D721Med (cell line): ENCODE data around the gene TERC.
"Not testable (repeated sequence)": the region's sequence is repeated elsewhere in the genome, so short reads cannot be mapped to it uniquely, and the experiment has no call there.

Source experiments
- DNase-seq: peaks from one replicate; pipeline ENCODE4 v3.0.0; 2011; ENCODE audit warnings: low spot score; ENCODE audit not compliant: insufficient read length
- FAIRE-seq: peaks from 2 replicates; lab custom pipeline; 2011; peaks lifted over from hg19 to GRCh38; lab: Jason Lieb, UNC
- CTCF ChIP-seq: IDR thresholded peaks from 2 replicates; pipeline ENCODE4 v1.5.1; 2012; ENCODE audit warnings: mild to moderate bottlenecking, control low read depth; ENCODE audit not compliant: insufficient read depth; ENCODE audit errors: missing control alignments

TERC gene

GRCh38 chr3:169754711-169755110, 10.1 kb downstream of the TERC start:
- no peak for TF ChIP-seq CTCF
- FAIRE-seq (no peak), DNase-seq (no peak)

GRCh38 chr3:169751875-169752274, 13.0 kb downstream of the TERC start:
- no peak for TF ChIP-seq CTCF
- FAIRE-seq (no peak), DNase-seq (no peak)

GRCh38 chr3:169750665-169751064, 14.2 kb downstream of the TERC start:
- DNase-seq (no peak), FAIRE-seq (no peak)
- TF ChIP-seq CTCF = no peak

- no peak for DNase-seq
- TF ChIP-seq CTCF = no peak
Measured at GRCh38 chr3:169748670-169749069, 16.2 kb downstream of the TERC start.

GRCh38 chr3:169746924-169747323, 17.9 kb downstream of the TERC start:
- DNase-seq (no peak), FAIRE-seq (no peak)
- TF ChIP-seq CTCF = no peak

More at GRCh38 chr3:169748670-169749069, 16.2 kb downstream of the TERC start:
- FAIRE-seq = no peak

- TF ChIP-seq CTCF = peak; percentile 33
- DNase-seq = no peak
- no peak for FAIRE-seq
Measured at GRCh38 chr3:169744366-169745054, 20.4 kb downstream of the TERC start.

- FAIRE-seq = no peak
- TF ChIP-seq CTCF = no peak
Measured at GRCh38 chr3:169739067-169739466, 25.8 kb downstream of the TERC start.

GRCh38 chr3:169731857-169732256, 33.0 kb downstream of the TERC start:
- FAIRE-seq, DNase-seq: not testable (repeated sequence)

More at GRCh38 chr3:169739067-169739466, 25.8 kb downstream of the TERC start:
- no peak for DNase-seq
